Measurements from ENCODE around the gene ZFPM1.
"Not testable (repeated sequence)": the region's sequence is repeated elsewhere in the genome, so short reads cannot be mapped to it uniquely, and the experiment has no call there.

ZFPM1 gene

DNA sequence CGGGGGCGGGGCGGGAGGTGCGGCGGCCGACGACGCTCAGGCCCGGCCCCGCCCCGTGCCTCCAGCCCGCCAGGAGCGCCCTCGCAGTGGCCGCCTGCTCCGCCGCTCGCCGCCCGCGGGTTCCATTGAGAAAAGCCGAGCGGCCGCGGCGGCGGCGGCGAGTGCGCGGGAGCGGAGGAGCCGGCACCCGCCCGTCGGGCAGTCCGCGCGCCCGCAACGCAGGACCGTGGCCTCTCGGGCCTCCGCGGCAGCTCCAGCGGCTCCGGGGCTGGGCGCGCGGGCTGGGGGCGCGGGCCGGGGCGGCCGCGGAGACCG lies at the start of gene ZFPM1:
TSS of gene ZFPM1 (plus strand) at position 64 of the 315 bp plus-strand sequence. CDS start 359 bp downstream, outside the sequence.
- DNase-seq: no peak

DNA sequence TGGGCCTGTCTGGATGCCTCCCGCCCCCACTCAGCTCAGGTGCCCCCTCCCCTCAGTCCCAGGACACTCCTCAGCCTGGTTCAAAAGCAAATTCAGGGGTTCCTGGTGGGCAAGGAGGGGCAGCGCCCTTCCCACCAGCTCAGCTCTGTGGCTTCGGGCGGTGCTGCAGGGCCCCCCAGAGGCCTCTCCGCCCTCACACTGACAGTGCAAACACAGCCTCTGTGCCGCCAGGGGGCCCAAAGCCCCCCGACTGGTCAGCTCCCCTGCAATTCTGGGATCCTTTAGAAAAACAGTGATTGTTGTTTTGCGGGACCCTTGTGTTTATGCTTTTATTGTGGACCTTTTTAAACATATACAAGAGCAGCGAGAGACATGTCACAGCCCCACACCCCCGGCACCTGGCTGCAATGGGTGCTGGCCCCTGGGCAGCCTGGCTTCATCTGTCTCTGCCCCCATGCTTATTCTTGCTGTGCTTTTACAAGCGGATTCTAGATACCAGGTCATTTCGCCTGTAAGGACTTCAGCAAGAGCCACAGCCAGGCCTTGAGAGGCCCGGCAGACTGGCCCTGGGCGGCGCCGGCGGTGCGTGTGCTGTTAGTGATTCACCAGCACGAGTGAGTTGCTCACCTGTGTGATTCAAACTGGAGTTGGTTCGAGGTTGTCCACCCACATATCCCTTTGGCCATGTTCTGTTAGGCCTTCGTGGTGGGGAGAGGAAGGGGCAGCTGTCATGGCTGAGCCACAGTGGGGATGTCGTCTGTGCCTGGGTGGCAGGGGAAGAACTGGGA lies 49.1 kb upstream of the ZFPM1 start:
- DNase-seq: no peak

GRCh38 chr16:88404769-88405168 lies 48.3 kb upstream of the ZFPM1 start:
- DNase-seq: no peak

- DNase-seq: no peak
Measured at GRCh38 chr16:88405216-88406060, 47.6 kb upstream of the ZFPM1 start.

DNA sequence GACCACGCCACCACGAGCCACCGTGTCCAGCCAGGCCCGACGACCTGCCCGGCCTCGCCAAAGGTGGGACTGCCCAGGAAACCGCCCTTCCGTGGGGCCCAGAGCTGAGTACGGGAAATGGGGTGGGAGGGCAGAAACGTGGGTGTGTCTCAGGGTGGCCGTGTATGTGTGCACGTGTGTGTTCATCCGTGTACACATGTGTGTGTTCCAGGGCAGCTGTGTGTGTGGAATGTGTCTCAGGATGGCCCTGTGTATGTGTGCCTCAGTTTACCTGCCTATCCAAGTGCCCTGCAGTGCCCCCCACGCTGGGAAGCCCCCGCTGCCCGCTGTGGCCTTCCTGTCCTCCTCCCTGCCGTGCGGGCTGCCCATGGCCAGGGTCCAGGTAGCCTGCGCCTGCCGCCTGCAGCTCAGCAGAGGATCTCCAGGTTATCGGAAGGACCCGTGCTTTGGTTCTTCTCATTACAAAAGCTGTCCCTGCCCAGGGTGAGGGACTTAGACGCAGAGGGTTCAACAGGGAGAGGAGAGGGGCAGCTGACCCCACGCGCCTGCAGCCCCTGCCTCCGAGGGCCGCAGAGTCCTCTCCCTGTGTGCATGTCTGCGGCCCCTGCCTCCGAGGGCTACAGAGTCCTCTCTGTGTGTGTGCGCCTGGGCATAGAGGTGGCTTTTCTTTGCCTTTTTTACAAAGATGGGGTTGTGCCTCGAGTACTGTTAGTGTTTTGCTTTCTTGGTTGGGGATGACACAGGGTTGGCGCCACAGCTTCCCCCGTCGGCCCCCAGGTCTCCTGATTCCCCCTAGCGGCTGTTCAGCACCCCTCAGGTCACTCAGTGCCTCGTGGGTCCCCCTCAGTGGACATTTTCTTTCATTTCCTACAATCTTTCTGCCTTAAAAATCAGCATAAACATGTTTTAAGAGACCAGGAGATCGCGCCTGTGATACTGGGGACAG lies 46.7 kb upstream of the ZFPM1 start:
- no peak for DNase-seq

DNA sequence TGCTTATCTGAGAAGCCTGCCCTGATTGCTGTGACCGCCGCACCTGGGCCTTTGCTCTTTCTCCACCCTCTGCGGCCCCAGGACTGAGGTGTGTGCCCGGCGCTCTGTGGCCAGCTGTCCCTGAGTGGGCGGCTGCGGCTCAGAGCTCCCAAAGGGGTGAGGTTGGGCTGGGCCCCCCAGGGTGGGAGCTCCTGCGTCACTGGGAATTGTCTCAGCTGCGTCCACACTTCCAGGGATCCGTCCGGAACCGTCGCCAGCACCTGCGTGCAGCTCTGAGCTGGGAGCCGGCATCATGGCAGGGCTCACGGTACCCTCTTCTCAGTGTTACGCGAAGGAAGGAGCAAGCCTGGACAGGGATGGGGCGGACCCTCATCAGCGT lies 46.0 kb upstream of the ZFPM1 start:
- no peak for DNase-seq

DNA sequence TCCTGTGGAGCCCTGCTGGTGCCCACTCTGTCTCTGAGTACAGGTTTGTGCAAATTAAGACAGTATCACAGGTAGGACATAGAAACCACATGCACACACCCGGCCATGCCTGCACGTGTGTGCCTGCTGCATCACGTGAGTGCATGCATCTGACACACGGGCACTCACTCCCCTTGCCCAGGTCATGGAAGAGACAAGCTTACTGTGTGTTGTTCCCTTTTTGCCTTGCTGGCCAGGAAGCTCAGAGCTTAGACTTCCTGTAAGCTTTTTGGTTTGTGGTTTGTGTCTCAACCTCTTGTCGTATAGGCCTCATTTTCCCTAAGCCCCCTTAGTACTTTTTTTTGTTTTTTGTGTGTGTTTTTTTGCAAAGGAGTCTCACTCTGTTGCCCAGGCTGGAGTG lies 45.3 kb upstream of the ZFPM1 start:
- DNase-seq: no peak

DNA sequence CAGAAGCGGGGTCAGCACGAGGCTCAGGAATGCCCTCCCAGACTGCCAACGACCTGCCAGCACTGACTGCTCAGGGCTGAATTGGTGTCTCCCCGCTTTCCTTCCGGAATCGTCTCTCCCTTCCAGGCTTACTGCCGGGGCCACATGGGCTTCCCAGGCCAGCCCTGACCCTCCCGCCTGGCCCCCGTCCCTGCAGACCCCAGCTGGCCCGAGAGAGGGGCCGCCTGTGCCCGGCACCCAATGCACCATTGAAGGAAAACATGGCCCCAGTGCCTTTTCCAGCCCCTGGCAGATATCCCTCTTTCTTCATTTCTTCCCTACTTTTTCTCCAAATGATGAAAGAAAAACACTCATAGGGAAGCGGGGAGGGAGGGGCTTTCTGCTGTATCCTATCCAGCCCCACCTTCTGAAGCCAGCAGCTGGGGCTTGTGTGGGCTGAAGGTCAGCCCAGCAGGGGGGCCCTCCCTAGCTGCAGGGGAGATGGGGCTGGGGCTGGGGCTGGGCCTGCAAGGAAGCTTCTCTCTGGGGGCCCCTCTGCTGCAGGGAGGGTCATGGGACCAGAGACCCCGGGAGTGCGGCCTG lies 44.4 kb upstream of the ZFPM1 start:
- DNase-seq: no peak

DNA sequence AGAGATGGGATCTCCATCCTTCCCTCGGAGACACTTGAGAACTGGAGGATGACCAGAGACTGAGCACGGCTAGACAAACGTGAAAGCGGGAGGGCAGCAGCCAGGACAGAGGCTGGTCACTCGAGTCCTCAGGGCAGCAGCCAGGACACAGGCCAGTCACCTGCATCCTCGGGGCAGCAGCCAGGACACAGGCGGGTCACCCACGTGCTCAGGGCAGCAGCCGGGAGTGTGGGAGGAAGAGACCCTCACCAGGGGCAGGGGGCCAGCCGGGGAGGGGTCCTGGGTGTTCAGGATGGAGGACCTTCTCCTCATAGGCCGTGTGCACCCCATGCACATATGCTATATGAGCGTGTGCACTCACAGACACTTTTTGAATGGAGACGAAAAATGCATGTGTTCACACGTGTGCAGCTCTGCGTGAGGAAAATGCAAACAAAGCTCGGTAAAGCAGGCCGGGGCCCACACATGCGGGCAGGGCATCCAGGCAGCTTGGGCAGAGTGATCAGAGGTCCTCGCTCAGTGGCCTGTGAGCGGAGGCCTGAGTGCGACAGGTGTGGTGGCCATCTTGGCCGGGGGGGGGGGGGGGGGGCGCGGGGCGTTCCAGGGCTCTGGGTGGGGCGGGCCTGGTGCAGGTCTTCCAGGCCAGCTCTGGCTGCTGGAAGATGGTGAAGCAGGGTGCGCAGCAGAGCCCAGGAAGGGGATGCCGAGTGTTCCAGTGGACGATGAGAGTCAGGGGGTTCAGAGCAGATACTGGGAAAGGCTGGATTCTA lies 43.6 kb upstream of the ZFPM1 start:
- no peak for DNase-seq

- not testable (repeated sequence) for DNase-seq
Measured at GRCh38 chr16:88410297-88410968, 42.6 kb upstream of the ZFPM1 start.

DNA sequence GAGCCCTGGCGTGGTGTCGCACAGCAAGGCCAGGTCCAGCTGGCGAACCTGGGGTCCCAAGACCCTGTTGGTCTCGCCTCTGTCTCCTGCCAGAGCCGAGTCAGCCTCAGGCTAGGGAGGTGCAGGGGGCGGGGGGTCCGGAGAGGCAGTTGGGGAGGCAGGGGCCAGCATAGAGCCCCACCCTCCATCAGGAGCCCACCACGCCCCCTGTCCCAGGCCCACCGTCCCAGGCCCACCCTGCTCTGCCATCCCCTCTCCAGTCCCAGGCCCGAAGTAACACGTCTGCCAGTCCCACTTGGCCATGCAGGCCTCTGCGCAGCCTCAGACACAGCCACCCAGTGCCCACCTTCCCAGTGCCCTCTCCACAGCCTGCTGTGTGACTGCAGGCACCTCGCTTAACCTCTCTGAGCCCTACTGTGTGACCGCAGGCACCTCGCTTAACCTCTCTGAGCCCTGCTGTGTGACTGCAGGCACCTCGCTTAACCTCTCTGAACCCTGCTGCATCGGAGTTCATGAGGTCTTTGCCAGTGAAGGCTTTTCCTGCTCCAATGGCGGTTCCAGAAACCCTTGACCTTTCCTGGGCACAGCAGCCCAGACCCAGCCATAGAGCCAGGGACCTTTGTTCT lies 41.0 kb upstream of the ZFPM1 start:
- no peak for DNase-seq

DNA sequence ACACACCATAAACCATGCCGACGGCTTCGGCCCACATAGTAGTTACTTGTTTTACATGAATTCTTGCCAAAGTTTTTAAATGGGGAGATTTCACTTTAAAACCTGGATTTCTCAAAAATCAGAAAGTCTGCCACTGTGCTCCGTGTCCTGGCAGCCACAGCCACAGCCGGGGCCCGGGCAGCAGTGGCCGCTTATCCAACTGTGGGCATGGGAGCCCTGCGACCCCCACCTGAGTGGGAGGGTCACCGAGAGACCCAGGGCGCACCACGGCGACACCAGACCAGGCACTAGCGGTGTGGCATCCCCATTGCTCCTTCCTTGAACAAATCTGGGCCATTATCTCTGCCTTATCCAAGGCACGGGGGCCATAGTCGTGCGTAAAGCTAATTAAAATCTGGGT lies 40.3 kb upstream of the ZFPM1 start:
- DNase-seq: no peak

- DNase-seq: no peak
Measured at GRCh38 chr16:88413231-88413630, 39.8 kb upstream of the ZFPM1 start.

DNA sequence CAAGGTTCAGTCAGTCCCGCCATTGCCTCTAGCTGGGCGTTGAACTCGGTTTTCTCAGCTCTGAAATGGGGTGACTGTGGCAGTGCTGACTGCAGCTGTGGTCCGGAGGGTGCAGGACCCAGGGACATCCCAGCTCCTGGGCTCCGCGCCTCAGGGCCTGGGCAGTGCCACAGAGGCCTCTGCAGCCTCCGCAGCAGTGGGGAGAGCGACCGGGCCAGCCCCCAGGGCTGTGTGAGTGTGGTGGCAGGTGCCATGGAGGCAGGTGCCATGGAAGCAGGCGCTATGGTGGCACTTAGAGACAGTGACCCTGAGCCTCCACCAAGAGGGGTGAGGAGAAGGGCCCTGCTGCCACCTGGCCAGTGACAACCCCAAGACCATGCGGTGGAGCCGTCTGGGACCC lies 39.4 kb upstream of the ZFPM1 start:
- DNase-seq: no peak

GRCh38 chr16:88414521-88415380 lies 38.3 kb upstream of the ZFPM1 start:
- DNase-seq: no peak

GRCh38 chr16:88415381-88415705 lies 37.7 kb upstream of the ZFPM1 start:
- DNase-seq: no peak

- DNase-seq: no peak
Measured at GRCh38 chr16:88415713-88416323, 37.3 kb upstream of the ZFPM1 start.

DNA sequence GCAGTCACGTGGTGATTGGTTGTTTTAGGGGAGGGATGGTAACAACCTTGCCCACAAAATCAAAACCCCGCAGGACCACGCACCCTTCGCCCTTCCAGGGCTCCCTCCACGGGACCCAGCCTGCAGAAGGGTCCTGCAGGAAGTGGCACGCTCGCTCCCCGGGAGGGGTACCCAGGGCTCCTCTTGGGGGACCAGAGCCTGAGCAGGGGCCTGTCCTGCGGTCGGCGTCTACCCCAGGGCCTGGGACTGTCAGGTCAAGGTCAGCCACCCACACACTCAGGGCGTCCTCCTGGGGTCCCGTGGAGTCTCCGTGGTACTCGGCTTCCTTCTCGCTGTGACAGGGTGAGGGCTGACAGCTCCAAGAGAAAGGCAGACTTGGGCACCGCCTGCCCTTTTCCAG lies 36.4 kb upstream of the ZFPM1 start:
- DNase-seq: no peak

DNA sequence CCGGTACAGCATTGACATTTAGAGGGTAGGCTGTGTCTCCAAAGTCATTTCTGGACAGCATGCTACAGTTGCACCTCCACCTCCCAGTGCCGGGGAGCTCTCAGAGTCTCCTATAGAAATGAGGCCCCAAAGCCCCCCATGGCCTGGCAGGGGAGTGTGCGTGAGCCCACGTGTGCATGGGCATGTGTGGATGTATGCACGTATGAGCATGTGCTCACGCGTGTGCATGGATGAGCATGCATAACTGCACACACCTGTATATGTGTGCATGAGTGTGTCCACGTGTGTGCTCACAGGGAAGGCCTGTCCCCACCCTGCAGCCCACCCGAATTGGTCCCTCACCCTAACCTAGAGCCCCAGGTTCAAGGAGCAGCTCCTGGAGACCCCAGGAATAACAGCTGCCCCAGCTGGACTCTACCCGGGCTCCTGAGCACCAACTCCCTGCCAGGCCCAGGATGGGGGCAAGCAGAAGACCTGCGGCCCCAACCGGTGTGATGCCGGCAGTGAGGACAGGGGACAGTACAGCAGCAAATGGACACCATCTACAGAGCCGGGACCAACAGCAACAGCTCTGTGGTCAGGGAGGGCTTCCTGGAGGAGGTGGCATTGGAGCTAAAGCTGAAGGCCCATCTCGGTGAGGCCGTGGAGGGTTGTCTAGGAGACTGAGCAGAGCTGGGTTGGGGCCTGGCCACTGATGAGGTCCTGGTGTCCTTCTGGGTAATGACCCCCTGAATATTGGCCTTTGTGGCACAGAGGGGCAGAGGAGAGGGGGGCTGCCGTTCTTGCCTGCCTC lies 35.2 kb upstream of the ZFPM1 start:
- no peak for DNase-seq

Data from NCI-H2227 treated with DMSO at 0.1 percent for 48 hours (cell line).